SK-N-SH (cell line): ENCODE measurements around the gene PARVG. TPM values are rescaled to one million over a fixed set of nuclear protein-coding genes. Genes with fewer than 3 reads are reported as not detected.
A peak's percentile ranks its signal among the peaks of the same experiment; 100 is the strongest.

ENCODE experiments used
- CTCF ChIA-PET: fragments of 300-600, 350-600 bp; formaldehyde crosslinking; extraction: SDS; loops from one replicate; lab custom pipeline; 2021; lab: Yijun Ruan, JAX
- POLR2A ChIA-PET: fragments of 350-600 bp; sonication (Branson Sonifier 250); formaldehyde crosslinking; extraction: SDS; loops from one replicate; lab custom pipeline; 2020; ENCODE audit warnings: antibody characterized with exemption, inconsistent platforms; lab: Yijun Ruan, JAX
- DNase-seq: peaks from one replicate; pipeline ENCODE4 v3.0.0; 2012
- H2AFZ ChIP-seq: fragments of 200-600 bp; sonication (generic); 2 replicates; pipeline ENCODE4 v1.8.1; 2016; ENCODE audit warnings: antibody characterized with exemption, mild to moderate bottlenecking, low read depth
- H3F3A ChIP-seq: fragments of 200-600 bp; sonication (generic); replicated peaks from 2 replicates; pipeline ENCODE3; 2016; ENCODE audit warnings: antibody characterized with exemption, mild to moderate bottlenecking; ENCODE audit not compliant: insufficient read depth
- H3K27ac ChIP-seq, 2 experiments: fragments of 200-500 bp in 1 of 2; fragments of 200-600 bp in 1 of 2; sonication (Bioruptor generic) in 1 of 2; sonication (generic), shearing (Covaris generic) in 1 of 2; 2 replicates each; pipeline versions ENCODE4 v1.5.1 to v1.6.1; 2014 to 2016; ENCODE audit warnings: low read depth in 2 of 2, inconsistent platforms in 1 of 2, low read length in 1 of 2, mild to moderate bottlenecking in 1 of 2, mixed read lengths in 1 of 2
- H3K27me3 ChIP-seq: fragments of 200-600 bp; sonication (generic), shearing (Covaris generic); 2 replicates; pipeline ENCODE4 v1.6.1; 2016; ENCODE audit warnings: mixed run types; ENCODE audit not compliant: insufficient read depth
- H3K36me3 ChIP-seq, 2 experiments: fragments of 200-500 bp in 1 of 2; fragments of 200-600 bp in 1 of 2; sonication (Bioruptor generic) in 1 of 2; sonication (generic) in 1 of 2; replicated peaks in 1 of 2; 2 replicates each; pipeline versions ENCODE3 to v1.5.1; 2014 to 2016; ENCODE audit warnings: low read length in 1 of 2, mild to moderate bottlenecking in 1 of 2; ENCODE audit not compliant: insufficient read depth in 2 of 2, control insufficient read depth in 1 of 2
- H3K4me1 ChIP-seq, 2 experiments: fragments of 200-500 bp in 1 of 2; fragments of 200-600 bp in 1 of 2; sonication (Bioruptor generic) in 1 of 2; sonication (generic), shearing (Covaris generic) in 1 of 2; 2 replicates each; pipeline versions ENCODE4 v1.5.1 to v1.6.1; 2014 to 2016; ENCODE audit warnings: low read depth in 1 of 2, low read length in 1 of 2, mixed run types in 1 of 2; ENCODE audit not compliant: insufficient read depth in 2 of 2, control insufficient read depth in 1 of 2
- H3K4me2 ChIP-seq: fragments of 200-600 bp; sonication (generic), shearing (Covaris generic); 2 replicates; pipeline ENCODE4 v1.6.1; 2017; ENCODE audit warnings: mixed run types
- H3K4me3 ChIP-seq, 2 experiments: fragments of 200-500 bp in 1 of 2; fragments of 200-600 bp in 1 of 2; sonication (Bioruptor generic) in 1 of 2; sonication (generic), shearing (Covaris generic) in 1 of 2; 2 replicates each; pipeline versions ENCODE4 v1.5.1 to v1.8.1; 2014 to 2016; ENCODE audit warnings: low read depth in 2 of 2, inconsistent platforms in 1 of 2, low read length in 1 of 2, mild to moderate bottlenecking in 1 of 2, mixed read lengths in 1 of 2, moderate library complexity in 1 of 2
- H3K79me2 ChIP-seq: fragments of 200-600 bp; sonication (generic); 2 replicates; pipeline ENCODE4 v1.8.1; 2017; ENCODE audit warnings: mild to moderate bottlenecking; ENCODE audit not compliant: insufficient read depth
- H3K9ac ChIP-seq: fragments of 200-600 bp; sonication (generic); 2 replicates; pipeline ENCODE4 v1.6.1; 2017; ENCODE audit warnings: mixed run types
- H3K9me2 ChIP-seq: fragments of 200-600 bp; sonication (generic); 2 replicates; pipeline ENCODE4 v1.6.1; 2017; ENCODE audit warnings: mixed run types
- H3K9me3 ChIP-seq: fragments of 200-600 bp; sonication (generic); 2 replicates; pipeline ENCODE4 v1.6.1; 2017; ENCODE audit warnings: mixed run types, mild to moderate bottlenecking, moderate library complexity
- H4K20me1 ChIP-seq: fragments of 200-600 bp; sonication (generic); 2 replicates; pipeline ENCODE4 v1.6.1; 2017; ENCODE audit warnings: mild to moderate bottlenecking, mixed run types; ENCODE audit not compliant: insufficient read depth
- CHD2 ChIP-seq: fragments of 150-350 bp; IDR thresholded peaks from 2 replicates; pipeline ENCODE4 v1.6.1; 2018; ENCODE audit warnings: low read length; ENCODE audit not compliant: partially characterized antibody
- CTCF ChIP-seq: fragments of 200-600 bp; sonication (generic); IDR thresholded peaks from 2 replicates; pipeline ENCODE4 v1.6.1; 2017; ENCODE audit warnings: antibody characterized with exemption, mild to moderate bottlenecking, moderate library complexity
- ELF1 ChIP-seq: IDR thresholded peaks from 2 replicates; pipeline ENCODE4 v1.4.0; 2012
- FOSL2 ChIP-seq: IDR thresholded peaks from 2 replicates; pipeline ENCODE4 v1.4.0; 2012; ENCODE audit warnings: low read depth, mild to moderate bottlenecking, moderate library complexity, borderline replicate concordance
- FOXM1 ChIP-seq: IDR thresholded peaks from 2 replicates; pipeline ENCODE4 v1.4.0; 2012; ENCODE audit warnings: low read depth, mild to moderate bottlenecking
- GABPA ChIP-seq: IDR thresholded peaks from 2 replicates; pipeline ENCODE4 v1.4.0; 2012; ENCODE audit warnings: low read depth, mild to moderate bottlenecking
- JUND ChIP-seq: IDR thresholded peaks from 2 replicates; pipeline ENCODE4 v1.4.0; 2012
- MXI1 ChIP-seq: IDR thresholded peaks from 2 replicates; pipeline ENCODE4 v1.6.1; 2012; ENCODE audit warnings: mild to moderate bottlenecking, low read depth, low read length, improper control_type of control experiment
- RAD21 ChIP-seq: IDR thresholded peaks from 2 replicates; pipeline ENCODE4 v1.6.1; 2012; ENCODE audit warnings: mild to moderate bottlenecking, low read length
- RCOR1 ChIP-seq: fragments of 150-350 bp; IDR thresholded peaks from 2 replicates; pipeline ENCODE4 v1.6.1; 2017; ENCODE audit warnings: antibody characterized with exemption, low read length
- RXRA ChIP-seq: IDR thresholded peaks from 2 replicates; pipeline ENCODE4 v1.4.0; 2012; ENCODE audit warnings: low read depth, mild to moderate bottlenecking, borderline replicate concordance
- SIN3A ChIP-seq: IDR thresholded peaks from 2 replicates; pipeline ENCODE4 v1.6.1; 2012; ENCODE audit warnings: low read depth, mild to moderate bottlenecking, low read length, moderate library complexity, borderline replicate concordance
- SMC3 ChIP-seq: IDR thresholded peaks from 2 replicates; pipeline ENCODE4 v1.6.1; 2012; ENCODE audit warnings: low read depth, low read length, improper control_type of control experiment
- TCF12 ChIP-seq: IDR thresholded peaks from 2 replicates; pipeline ENCODE4 v1.4.0; 2012
- WGBS: methylation state at CpG from one replicate; pipeline ENCODE4 v1.1.6; 2017; ENCODE audit warnings: low lambda C conversion rate; 5-methylcytosine and 5-hydroxymethylcytosine counted together
- polyA plus RNA-seq, 3 experiments: library from polyadenylated mRNA; depleted of rRNA; stranded (reverse); fragments of >200 nt; gene quantifications; 2 replicates each; pipeline ENCODE4 v1.2.3, GENCODE V29; 2012
- TF ChIP-seq, protein P1 (sequence below): IDR thresholded peaks from 2 replicates; pipeline ENCODE4 v1.4.0; 2012; ENCODE audit warnings: low read depth
- TF ChIP-seq, protein P2 (sequence below): IDR thresholded peaks from 2 replicates; pipeline ENCODE4; 2012

Gene PARVG
- polyA plus RNA-seq, 1 of the 3 experiments (the other 2 are of a cell fraction): 0.05 TPM

GRCh38 chr22:44204739-44205515 lies 24.2 kb downstream of the PARVG start:
- Histone ChIP-seq H3K9me3 (no peaks in the 10 kb centered on the region; the same call in 1 of the 2 replicates), H3K36me3 (no peaks in the 10 kb centered on the region), H3K9me2 (no peaks in the 10 kb centered on the region), H3K9ac (no peak overlapping the region), H3K4me3 (no peak overlapping the region), H3K4me1 (peaks cover 0 to 20% of the 10 kb centered on the region in 2 experiments; a peak in 1 of 4 replicates), H3K27me3 (no peaks in the 10 kb centered on the region), H3K4me2 (no peak overlapping the region), H2AFZ (no peak overlapping the region), H3F3A (no peaks in the 10 kb centered on the region), H3K79me2 (no peaks in the 10 kb centered on the region), H3K27ac (no peak overlapping the region), H4K20me1 (no peaks in the 10 kb centered on the region)
- WGBS: 69% methylated on average over 11 of the region's 16 CpGs
- no peak for TF ChIP-seq CHD2
- no peak for TF ChIP-seq SIN3A
- no peak for TF ChIP-seq RXRA
- TF ChIP-seq CTCF: no peak
- ChIA-PET CTCF (interaction anchor here (1.2 kb wide), 1 partner anchor 39 kb away, joined by 3 read pairs; no protein-coding TSS in a partner anchor), POLR2A (no interaction called here)
- no peak for DNase-seq

GRCh38 chr22:44205516-44206329 lies 25.0 kb downstream of the PARVG start:
- TF ChIP-seq FOSL2 (no peak), FOXM1 (no peak)
- Histone ChIP-seq H3K9me3 (no peaks in the 10 kb centered on the region; the same call in 1 of the 2 replicates), H3K27me3 (no peaks in the 10 kb centered on the region), H3K4me3 (no peak overlapping the region), H3K4me1 (peaks cover 0 to 14% of the 10 kb centered on the region in 2 experiments; a peak in 1 of 4 replicates), H3K9ac (no peak overlapping the region), H3K79me2 (no peaks in the 10 kb centered on the region), H4K20me1 (no peaks in the 10 kb centered on the region), H3K9me2 (no peaks in the 10 kb centered on the region), H3F3A (no peaks in the 10 kb centered on the region), H3K36me3 (no peaks in the 10 kb centered on the region), H3K27ac (no peak overlapping the region), H3K4me2 (no peak overlapping the region), H2AFZ (no peak overlapping the region)
- POLR2A ChIA-PET: no interaction called here
- CTCF ChIA-PET: no interaction called here
- 72% methylated on average over 9 of the region's 16 CpGs for WGBS
- DNase-seq: no peak

- Histone ChIP-seq H3K9me2 (no peaks in the 10 kb centered on the region), H3K4me2 (no peak overlapping the region), H3K9ac (no peak overlapping the region), H3F3A (no peaks in the 10 kb centered on the region), H3K4me3 (no peak overlapping the region), H3K9me3 (no peaks in the 10 kb centered on the region; the same call in 1 of the 2 replicates), H3K27ac (no peak overlapping the region), H3K4me1 (peaks cover 0 to 8% of the 10 kb centered on the region in 2 experiments; a peak in 1 of 4 replicates), H3K27me3 (no peaks in the 10 kb centered on the region), H2AFZ (no peak overlapping the region), H3K36me3 (no peaks in the 10 kb centered on the region), H3K79me2 (no peaks in the 10 kb centered on the region), H4K20me1 (no peaks in the 10 kb centered on the region)
- CTCF ChIA-PET: no interaction called here
- peak; percentile 11 for DNase-seq
- 80% methylated on average over 5 of the region's 9 CpGs for WGBS
- POLR2A ChIA-PET: no interaction called here
- TF ChIP-seq RCOR1 (no peak), JUND (no peak), GABPA (no peak), MXI1 (no peak), CTCF (no peak), SIN3A (no peak), TCF12 (no peak), ELF1 (no peak), RAD21 (no peak), SMC3 (no peak)
- TF ChIP-seq, protein P1, sequence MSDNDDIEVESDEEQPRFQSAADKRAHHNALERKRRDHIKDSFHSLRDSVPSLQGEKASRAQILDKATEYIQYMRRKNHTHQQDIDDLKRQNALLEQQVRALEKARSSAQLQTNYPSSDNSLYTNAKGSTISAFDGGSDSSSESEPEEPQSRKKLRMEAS: no peak
- TF ChIP-seq, protein P2, sequence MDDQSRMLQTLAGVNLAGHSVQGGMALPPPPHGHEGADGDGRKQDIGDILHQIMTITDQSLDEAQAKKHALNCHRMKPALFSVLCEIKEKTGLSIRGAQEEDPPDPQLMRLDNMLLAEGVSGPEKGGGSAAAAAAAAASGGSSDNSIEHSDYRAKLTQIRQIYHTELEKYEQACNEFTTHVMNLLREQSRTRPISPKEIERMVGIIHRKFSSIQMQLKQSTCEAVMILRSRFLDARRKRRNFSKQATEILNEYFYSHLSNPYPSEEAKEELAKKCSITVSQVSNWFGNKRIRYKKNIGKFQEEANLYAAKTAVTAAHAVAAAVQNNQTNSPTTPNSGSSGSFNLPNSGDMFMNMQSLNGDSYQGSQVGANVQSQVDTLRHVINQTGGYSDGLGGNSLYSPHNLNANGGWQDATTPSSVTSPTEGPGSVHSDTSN: no peak
Measured at GRCh38 chr22:44206330-44206645, 25.6 kb downstream of the PARVG start.
